GM12891 (cell line): Measurements from ENCODE around the gene ATMIN.

Experiments used
- DNase-seq: peaks from one replicate; pipeline ENCODE4 v3.0.0; 2011; ENCODE audit warnings: low spot score; ENCODE audit not compliant: insufficient read length
- FAIRE-seq: peaks from 2 replicates; lab custom pipeline; 2011; peaks lifted over from hg19 to GRCh38; lab: Jason Lieb, UNC
- PAX5 ChIP-seq: IDR thresholded peaks from 2 replicates; pipeline ENCODE4 v1.6.1; 2011; ENCODE audit warnings: low read length, moderate library complexity, mild to moderate bottlenecking; ENCODE audit not compliant: insufficient read depth, severe bottlenecking
- POLR2A ChIP-seq: IDR thresholded peaks from 2 replicates; pipeline ENCODE4 v1.6.1; 2011; ENCODE audit warnings: low read depth, low read length, control low read depth
- POLR2AphosphoS5 ChIP-seq: IDR thresholded peaks from 2 replicates; pipeline ENCODE4 v1.6.1; 2011; ENCODE audit warnings: low read depth, low read length, control low read depth
- POU2F2 ChIP-seq: IDR thresholded peaks from 2 replicates; pipeline ENCODE4 v1.6.1; 2011; ENCODE audit warnings: low read depth, mild to moderate bottlenecking, control low read depth, low read length, moderate library complexity
- SPI1 ChIP-seq: IDR thresholded peaks from 2 replicates; pipeline ENCODE4 v1.6.1; 2011; ENCODE audit warnings: low read depth, low read length, control low read depth
- TAF1 ChIP-seq: IDR thresholded peaks from 2 replicates; pipeline ENCODE4 v1.6.1; 2011; ENCODE audit warnings: low read depth, low read length, control low read depth

ATMIN gene

DNA sequence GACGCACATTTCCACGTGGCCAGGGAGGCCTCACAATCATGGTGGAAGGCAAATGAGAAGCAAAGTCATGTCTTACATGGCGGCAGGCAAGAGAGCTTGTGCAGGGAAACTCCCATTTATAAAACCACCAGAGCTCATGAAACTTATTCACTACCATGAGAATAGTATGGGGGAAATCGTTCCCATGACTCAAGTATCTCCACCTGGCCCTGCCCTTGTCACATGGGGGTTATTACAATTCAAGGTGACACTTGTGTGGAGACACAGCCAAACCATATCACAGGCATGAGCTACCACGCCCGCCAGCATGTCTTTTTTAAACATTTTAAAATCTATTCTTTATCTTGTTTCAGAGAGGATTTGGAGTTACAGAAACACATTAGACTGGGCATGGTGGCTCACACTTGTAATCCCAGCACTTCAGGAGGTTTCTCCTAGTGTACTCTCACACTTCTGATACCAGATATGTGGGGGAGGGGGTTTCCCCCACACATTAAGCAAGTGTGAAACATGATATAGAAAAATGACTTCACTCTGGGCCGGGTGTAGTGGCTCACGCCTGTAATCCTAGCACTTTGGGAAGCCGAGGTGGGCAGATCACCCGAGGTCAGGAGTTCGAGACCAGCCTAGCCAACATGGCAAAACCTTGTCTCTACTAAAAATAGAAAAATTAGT is 5.6 kb upstream of the ATMIN start:
- FAIRE-seq (no peak), DNase-seq (no peak)
- no peak for TF ChIP-seq SPI1
- no peak for TF ChIP-seq POLR2AphosphoS5
- no peak for TF ChIP-seq PAX5
- no peak for TF ChIP-seq POLR2A
- TF ChIP-seq TAF1: no peak
- no peak for TF ChIP-seq POU2F2

DNA sequence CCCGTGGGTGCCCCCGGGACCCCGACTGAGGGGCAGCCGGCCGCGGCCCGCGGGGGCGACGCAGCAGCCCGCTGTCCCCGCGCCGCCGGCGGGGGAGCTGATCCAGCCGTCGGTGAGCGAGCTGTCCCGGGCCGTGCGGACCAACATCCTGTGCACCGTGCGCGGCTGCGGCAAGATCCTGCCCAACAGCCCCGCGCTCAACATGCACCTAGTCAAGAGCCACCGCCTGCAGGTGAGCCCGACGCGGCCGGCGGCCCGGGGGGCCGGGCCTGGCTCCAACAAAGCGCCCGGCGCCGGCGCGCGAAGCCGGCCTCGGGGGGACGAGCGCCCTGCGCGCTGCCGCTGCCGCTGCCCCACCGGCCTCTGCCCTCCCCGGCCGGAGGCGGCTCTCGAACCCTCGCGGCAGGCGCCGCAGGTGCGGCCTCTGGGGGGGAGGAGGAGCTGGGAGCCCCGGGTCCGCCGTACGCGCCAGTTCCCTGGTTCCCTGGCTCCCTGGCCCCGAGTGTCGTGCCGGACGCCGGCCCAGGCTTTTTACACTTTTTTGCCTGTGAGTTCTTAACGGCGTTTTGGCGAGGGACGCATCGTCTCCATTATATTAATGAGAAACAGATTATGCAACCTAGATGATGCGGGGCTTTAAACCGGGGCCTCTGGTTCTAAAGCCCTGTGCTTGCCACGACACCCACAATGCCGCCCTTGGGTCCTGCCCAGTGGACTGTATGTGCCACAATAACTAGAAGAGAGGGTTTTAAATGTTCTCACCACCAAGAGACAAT is 521 bp downstream of the ATMIN start:
- peak; percentile 52 for DNase-seq
- peak; percentile 41 for FAIRE-seq
- no peak for TF ChIP-seq PAX5
- no peak for TF ChIP-seq POU2F2
- TF ChIP-seq POLR2A: no peak
- no peak for TF ChIP-seq SPI1
- no peak for TF ChIP-seq POLR2AphosphoS5
- TF ChIP-seq TAF1: no peak

DNA sequence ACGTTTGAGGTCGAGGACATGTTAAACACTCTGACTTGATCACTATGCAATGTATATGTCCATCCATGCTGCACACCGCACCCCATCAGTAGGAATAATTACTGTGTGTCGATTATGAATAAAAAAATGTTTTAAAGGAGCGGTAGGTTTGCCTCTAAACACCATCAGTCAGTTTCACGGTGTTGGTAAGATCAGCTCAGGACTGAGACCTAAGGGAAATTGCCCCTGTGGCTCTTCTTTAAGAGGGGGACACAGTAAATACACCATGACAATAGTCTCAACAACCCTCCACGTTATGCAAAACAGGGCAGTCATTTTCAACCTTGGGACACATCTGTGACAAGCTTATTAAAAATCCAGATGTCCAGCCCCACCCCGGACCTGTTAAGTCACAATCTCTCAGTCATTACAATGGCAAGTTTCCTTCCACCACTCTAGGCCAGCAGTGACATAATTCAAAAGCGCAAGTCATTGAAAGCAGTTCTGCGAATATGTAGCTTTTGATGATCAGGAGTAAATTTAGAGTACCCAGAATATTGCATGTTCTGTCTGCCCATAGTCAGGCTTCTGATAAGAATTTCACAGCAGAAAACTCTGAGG is 1.2 kb downstream of the ATMIN start:
- FAIRE-seq (no peak), DNase-seq (no peak)
- no peak for TF ChIP-seq POLR2AphosphoS5
- TF ChIP-seq TAF1: no peak
- no peak for TF ChIP-seq PAX5
- TF ChIP-seq SPI1: no peak
- no peak for TF ChIP-seq POLR2A
- TF ChIP-seq POU2F2: no peak

DNA sequence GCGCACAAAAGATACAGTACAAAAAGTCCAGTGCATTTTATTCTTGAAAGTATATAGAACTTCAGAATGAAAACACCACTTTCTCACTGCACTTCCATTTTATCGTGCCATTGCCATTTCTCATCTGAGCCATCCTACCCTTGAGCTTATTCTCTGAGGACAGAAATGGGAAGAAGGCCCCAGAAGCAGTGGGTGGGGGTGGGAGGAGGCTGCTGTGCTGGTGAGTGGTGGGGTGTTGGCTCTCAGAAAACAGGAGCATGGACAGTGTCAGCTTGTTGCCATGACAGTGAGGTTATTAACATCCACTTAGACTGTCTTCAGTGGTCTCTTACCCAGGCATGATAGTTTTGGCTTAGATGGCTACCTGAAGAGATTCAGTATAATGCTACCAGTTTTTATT is 4.5 kb downstream of the ATMIN start:
- FAIRE-seq (no peak), DNase-seq (no peak)
- TF ChIP-seq PAX5 (no peak), POLR2A (no peak)

DNA sequence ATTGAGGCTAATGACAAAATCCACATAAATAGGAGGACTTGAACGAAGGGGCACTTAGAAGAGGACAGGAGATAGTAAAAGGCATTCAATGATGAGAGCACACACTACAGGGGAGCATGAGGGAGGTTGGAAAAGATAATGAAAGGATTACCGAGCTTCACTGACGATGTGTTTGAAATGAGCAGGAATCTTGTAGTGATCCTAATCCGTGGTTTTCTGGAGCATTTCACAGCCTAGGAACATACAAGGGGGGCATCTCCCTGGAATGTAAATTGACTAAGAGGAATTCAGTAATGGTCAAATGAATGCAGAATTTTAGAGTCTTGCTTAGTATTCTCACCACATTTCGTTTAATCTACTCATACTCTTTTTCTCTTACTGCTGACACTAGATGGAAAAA is 5.2 kb downstream of the ATMIN start:
- no peak for FAIRE-seq
- TF ChIP-seq POLR2AphosphoS5: no peak
- no peak for DNase-seq

DNA sequence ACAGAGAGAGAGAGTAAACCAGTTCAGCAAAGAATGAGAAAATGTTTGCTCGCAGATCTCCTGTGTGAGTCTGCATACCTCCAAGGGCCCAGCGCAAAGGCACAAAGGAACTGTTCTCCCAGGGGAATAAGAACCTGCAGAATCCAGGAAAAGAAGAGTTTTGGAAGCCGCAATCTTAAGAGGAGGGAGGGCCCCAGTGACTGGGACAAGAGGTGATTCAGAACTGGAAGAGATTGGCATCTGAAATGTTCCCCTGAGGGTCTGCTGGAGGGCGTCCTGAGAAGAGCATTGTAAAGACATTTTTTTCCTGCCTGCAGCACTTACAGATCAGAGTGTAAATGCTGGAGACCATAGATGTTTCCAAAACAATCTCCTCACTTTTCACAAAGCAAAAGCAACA is 6.1 kb downstream of the ATMIN start:
- TF ChIP-seq POLR2A: no peak
- no peak for TF ChIP-seq PAX5
- no peak for TF ChIP-seq SPI1
- TF ChIP-seq POLR2AphosphoS5: no peak
- TF ChIP-seq POU2F2: no peak
- no peak for TF ChIP-seq TAF1
- DNase-seq (no peak), FAIRE-seq (no peak)

DNA sequence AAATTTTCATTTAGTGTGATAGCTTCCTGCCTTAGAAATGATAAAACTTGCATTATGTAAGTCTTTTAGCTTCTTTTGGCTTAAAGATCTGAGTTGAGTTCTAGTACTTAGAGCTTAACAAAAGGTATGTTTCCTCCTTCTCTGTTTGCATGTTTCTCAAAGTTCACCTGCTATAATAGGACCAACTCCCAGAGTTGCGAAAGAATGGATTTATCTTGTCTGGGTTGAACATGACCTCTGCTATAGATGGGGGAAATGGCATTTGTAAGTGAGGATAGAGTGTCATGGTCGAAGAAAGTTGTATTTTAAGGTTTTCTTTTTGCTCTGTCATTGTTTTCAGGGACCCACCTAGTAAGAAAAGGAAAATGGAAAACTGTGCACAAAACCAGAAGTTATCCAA is 7.2 kb downstream of the ATMIN start:
- no peak for FAIRE-seq
- no peak for TF ChIP-seq TAF1
- no peak for TF ChIP-seq POLR2A
- TF ChIP-seq PAX5: no peak
- no peak for TF ChIP-seq POU2F2
- no peak for TF ChIP-seq POLR2AphosphoS5
- no peak for TF ChIP-seq SPI1
- DNase-seq: no peak

DNA sequence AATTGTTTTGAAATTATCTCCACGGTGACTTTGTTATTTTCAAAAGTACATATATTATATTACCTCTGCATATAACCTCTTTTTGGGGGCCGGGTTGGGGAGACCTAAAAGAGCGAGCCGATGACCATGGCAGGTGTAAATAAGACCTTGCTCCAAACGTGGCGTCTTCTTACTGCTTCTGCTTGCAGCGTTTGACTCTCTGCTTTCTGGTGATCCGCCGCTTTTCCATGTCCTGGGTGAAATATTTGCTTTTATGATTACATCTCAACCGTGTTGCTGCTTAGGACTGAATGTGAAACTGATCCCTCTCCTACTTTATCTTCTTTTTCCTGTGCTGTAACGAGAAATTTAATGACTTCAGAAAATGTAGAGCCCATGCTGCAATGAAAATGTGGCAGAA is 18.1 kb downstream of the ATMIN start:
- no peak for FAIRE-seq

DNA sequence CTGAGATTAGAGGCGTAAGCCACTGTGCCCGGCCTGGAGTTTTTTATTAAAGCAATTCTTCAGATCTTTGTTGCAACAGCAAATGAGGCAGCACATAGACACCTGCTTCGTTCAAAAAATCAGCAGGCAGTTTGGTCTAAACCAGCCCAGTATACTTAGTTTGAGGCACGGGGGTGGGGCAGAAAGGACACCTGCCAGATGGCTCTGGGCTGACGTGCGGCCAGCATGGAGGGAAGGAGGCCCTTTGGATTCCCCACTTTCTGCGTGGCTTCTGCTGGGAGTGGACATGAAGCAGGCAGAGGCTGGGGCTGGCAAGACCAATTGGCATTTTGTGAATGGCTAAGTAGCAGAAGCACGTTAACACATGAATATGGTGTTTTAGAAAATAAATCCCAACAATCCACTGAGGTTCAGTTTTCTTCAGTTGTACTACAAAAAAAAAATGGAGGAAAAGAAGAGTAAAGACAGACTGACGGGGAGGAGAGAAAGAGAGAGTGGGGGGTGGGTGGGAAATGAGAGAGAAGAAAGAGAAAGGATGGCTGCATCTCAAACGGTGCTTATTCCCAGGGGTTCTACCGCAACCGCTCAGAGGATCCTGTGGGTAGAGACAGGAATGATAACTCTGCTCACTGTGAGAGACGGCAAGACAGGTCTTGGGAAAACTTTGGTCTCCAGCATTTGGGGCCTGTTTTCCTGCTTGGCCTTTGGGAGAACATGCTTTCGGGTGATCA is 25.1 kb downstream of the ATMIN start:
- FAIRE-seq: no peak
- TF ChIP-seq POLR2A (no peak), POLR2AphosphoS5 (no peak), SPI1 (no peak), POU2F2 (no peak), PAX5 (no peak), TAF1 (no peak)

More for the DNA sequence above, 18.1 kb downstream of the ATMIN start:
- TF ChIP-seq TAF1: no peak
- TF ChIP-seq POLR2A: no peak
- no peak for TF ChIP-seq POLR2AphosphoS5
- TF ChIP-seq SPI1: no peak
- TF ChIP-seq PAX5: no peak
- TF ChIP-seq POU2F2: no peak
- no peak for DNase-seq

More for the DNA sequence above, 25.1 kb downstream of the ATMIN start:
- no peak for DNase-seq
